HEK293 (cell line): ENCODE data around the gene SCRN3.

ENCODE experiments used
- CTCF ChIP-seq: fragments of 450-650 bp; formaldehyde crosslinking; IDR thresholded peaks from 2 replicates; pipeline ENCODE4 v1.5.1; 2016; ENCODE audit warnings: missing biosample characterization, missing genetic modification characterization
- MYNN ChIP-seq: fragments of 450-650 bp; formaldehyde crosslinking; IDR thresholded peaks from 2 replicates; pipeline ENCODE4 v1.5.1; 2016; ENCODE audit warnings: missing biosample characterization, missing genetic modification characterization, borderline replicate concordance
- REST ChIP-seq: fragments of 450-650 bp; formaldehyde crosslinking; IDR thresholded peaks from 2 replicates; pipeline ENCODE4 v1.5.1; 2016; ENCODE audit warnings: missing biosample characterization, missing genetic modification characterization
- YY1 ChIP-seq: fragments of 450-650 bp; formaldehyde crosslinking; IDR thresholded peaks from 2 replicates; pipeline ENCODE4 v1.5.1; 2018; ENCODE audit warnings: missing biosample characterization, missing genetic modification characterization
- ZBTB11 ChIP-seq: fragments of 450-650 bp; formaldehyde crosslinking; conservative IDR thresholded peaks from 2 replicates; pipeline ENCODE4 v1.5.1; 2016; ENCODE audit warnings: low read depth, missing biosample characterization, missing genetic modification characterization
- ZNF121 ChIP-seq: fragments of 450-650 bp; formaldehyde crosslinking; IDR thresholded peaks from 2 replicates; pipeline ENCODE4 v1.5.1; 2016; ENCODE audit warnings: missing biosample characterization, missing genetic modification characterization
- ZNF302 ChIP-seq: fragments of 450-650 bp; formaldehyde crosslinking; IDR thresholded peaks from 2 replicates; pipeline ENCODE4 v1.5.1; 2016; ENCODE audit warnings: missing biosample characterization, missing genetic modification characterization, low read depth
- ZNF692 ChIP-seq: fragments of 450-650 bp; formaldehyde crosslinking; IDR thresholded peaks from 2 replicates; pipeline ENCODE4 v1.5.1; 2016; ENCODE audit warnings: missing biosample characterization, missing genetic modification characterization
- ZNF792 ChIP-seq: fragments of 450-650 bp; formaldehyde crosslinking; IDR thresholded peaks from 2 replicates; pipeline ENCODE4 v1.5.1; 2016; ENCODE audit warnings: missing biosample characterization, missing genetic modification characterization

- no peak for TF ChIP-seq CTCF (tag by site-specific recombination)
- TF ChIP-seq ZNF302 = no peak
- no peak for TF ChIP-seq ZNF121
- no peak for TF ChIP-seq MYNN (tag by site-specific recombination)
- TF ChIP-seq REST (tag by site-specific recombination) = no peak
- TF ChIP-seq YY1 (tag by site-specific recombination) = no peak
- TF ChIP-seq ZNF692 (tag by site-specific recombination) = no peak
- TF ChIP-seq ZNF792 (tag by site-specific recombination) = no peak
- TF ChIP-seq ZBTB11 (tag by site-specific recombination) = no peak
Measured at GRCh38 chr2:174412256-174412655, 16.7 kb downstream of the SCRN3 start.
